T47D (cell line): ENCODE results near the gene XBP1.

Source experiments
- DNase-seq, 2 experiments: peaks; one replicate each; pipeline versions ENCODE4 v3.0.0 to v3.0.0-alpha.2; 2011 to 2012; ENCODE audit warnings: low read depth in 1 of 2, low spot score in 1 of 2
- JUND ChIP-seq: IDR thresholded peaks from 2 replicates; pipeline ENCODE4 v1.6.1; 2012; ENCODE audit warnings: low read depth
- in situ Hi-C: cut with HindIII; loops from 2 replicates; pipeline ENCODE4 v1.10.0; 2016; ENCODE audit warnings: low sequenced_read_pairs, low pct_unique_long_range_greater_than_20kb

Gene XBP1

DNA sequence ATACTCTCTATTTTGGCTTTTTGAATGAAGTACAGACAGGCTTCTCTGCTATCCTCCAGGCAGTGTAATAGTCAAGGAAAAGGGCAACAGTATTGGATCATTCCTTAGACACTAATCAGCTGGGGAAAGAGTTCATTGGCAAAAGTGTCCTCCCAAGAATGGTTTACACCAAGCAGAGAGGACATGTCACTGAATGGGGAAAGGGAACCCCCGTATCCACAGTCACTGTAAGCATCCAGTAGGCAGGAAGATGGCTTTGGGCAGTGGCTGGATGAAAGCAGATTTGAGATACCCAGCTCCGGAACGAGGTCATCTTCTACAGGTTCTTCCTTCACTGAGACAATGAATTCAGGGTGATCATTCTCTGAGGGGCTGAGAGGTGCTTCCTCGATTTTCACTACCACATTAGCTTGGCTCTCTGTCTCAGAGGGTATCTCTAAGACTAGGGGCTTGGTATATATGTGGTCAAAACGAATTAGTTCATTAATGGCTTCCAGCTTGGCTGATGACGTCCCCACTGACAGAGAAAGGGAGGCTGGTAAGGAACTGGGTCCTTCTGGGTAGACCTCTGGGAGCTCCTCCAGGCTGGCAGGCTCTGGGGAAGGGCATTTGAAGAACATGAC, 5.2 kb downstream of the XBP1 start:
- in situ Hi-C loops = no loop called here
- peak in 1 of 2 experiments; percentile 43 for DNase-seq
- no peak for TF ChIP-seq JUND

DNA sequence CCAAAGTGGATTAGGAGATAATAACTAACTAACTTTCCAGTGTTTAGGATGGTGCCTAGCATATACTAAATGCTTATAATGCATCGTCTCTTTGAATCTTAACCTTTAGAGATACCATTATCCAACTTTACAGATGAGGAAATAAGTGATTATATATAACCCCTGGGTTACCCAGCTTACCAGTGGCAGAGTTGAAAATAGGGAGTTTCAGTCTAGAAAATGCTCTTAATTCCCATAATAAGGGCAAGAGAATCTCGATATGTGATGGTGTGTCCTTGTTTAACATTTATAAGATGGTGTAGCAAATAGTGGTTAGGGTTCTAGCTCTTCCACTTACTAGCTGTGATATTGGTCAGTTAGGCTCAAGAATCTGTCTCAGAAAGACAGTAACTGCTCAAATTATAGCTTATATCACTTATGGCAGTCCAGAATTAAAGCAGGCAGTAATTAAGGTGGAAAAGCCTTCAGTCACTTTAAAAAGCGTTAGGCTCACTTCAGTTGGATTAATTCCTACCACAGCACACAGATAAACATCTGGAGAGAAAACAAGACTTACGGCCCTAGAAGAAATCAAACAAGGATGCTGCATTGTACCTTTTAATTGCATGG, 6.3 kb downstream of the XBP1 start:
- peak in 1 of 2 experiments; percentile 68 for DNase-seq
- in situ Hi-C loops = no loop called here
- TF ChIP-seq JUND = peak; percentile 10; the same call in 1 of the 2 replicates

DNA sequence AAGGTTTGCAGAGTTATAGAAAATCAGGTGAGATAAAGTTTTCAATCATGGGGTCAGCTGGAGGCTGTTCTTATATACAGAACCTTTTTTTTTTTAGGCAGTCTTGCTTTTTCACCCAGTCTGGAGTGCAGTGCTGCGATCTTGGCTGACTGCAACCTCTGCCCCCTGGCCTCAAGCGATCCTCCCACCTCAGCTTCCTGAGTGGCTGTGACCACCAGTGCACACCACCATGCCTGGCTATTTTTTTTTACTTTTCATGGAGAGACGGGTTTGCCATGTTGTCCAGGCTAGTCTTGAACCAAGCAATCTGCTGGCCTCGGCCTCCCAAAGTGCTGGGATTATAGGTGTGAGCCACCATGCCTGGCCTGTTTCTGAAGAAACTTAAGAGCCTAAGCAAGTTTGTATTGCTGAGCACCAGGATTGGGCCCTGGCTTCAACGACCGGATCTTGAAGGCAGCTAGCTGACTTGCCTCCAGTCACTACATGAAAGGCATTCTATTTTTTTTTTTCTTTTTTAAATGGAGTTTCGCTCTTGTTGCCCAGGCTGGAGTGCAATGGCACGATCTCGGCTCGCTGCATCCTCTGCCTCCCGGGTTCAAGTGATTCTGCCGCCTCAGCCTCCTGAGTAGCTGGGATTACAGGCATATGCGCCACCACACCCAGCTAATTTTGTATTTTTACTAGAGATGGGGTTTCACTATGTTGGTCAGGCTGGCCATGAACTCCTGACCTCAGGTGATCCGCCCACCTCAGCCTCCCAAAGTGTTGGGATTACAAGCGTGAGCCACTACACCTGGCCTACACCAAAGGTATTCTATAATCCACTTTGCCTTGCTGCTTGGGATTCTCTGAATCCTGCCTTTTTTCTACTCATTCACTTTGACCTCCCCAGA, 7.6 kb downstream of the XBP1 start:
- in situ Hi-C loops = no loop called here
- DNase-seq = peak in 1 of 2 experiments; percentile 89
- TF ChIP-seq JUND = peak; percentile 66

DNA sequence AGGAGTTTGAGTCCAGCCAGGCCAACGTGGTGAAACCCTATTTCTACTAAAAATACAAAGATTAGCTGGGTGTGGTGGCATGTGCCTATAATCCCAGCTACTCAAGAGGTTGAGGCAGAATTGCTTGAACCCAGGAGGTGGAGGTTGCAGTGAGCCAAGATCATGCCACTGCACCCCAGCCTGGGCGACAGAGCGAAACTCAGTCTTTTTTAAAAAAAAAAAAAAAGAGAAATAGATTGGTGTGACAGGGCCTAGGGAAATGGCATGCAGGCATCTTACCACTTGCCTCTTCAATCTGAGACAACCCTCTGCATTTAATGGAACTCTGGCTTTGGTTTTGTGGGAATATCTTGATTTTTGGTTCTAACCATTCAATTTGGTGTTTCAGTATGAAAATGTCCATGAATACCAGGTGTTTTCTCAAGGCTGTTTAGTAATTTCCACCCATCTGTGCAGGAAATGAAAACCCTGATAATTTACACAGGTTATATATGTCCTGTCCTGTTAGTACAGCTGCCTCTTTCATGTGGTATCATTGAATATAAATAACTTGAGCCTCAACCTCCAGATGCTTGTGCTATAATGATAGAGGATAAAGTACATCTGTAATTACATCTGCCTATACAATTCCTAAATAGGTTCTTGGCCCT, 8.4 kb downstream of the XBP1 start:
- no peak for TF ChIP-seq JUND

DNA sequence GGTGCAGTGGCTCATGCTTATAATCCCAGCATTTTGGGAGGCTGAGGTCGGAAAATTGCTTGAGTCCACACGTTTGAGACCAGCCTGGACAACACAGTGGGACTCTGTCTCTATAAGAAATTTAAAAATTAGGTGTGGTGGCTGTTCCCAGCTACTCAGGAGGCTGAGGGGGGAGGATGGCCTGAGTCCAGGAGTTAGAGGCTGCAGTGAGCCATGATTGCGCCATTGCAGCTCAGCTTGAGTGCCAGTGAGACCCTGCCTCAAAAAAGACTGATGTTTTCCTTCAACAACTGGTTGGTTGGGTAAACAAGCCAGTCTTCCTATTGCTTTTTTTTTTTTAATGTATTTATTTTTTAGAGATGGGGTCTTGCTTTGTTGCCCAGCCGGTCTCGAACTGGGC, 9.2 kb downstream of the XBP1 start:
- in situ Hi-C loops = no loop called here
- TF ChIP-seq JUND = no peak
- no peak for DNase-seq

More for the DNA sequence above, 8.4 kb downstream of the XBP1 start:
- no peak for DNase-seq
- in situ Hi-C loops = no loop called here

DNA sequence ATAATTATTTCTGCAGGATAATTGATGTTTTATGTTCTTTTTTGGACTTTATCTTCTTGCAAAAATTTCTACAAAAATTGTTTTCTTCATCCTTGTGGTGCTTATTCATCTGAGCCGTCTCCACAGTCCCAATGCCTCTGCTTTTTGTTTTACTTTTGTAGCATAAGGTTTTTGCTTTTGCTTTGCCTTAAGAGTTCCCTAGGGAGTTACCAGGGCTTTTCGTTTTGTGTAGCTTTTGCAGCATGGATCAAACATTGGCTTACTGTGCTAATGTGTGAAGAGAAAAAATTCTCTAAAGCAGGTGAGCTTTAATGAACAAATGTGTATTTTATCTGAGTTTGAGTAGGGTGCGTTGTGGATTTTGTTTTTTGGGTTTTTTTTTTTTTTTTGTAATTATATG, 11.8 kb downstream of the XBP1 start:
- TF ChIP-seq JUND = no peak
- in situ Hi-C loops = no loop called here
- DNase-seq = no peak

DNA sequence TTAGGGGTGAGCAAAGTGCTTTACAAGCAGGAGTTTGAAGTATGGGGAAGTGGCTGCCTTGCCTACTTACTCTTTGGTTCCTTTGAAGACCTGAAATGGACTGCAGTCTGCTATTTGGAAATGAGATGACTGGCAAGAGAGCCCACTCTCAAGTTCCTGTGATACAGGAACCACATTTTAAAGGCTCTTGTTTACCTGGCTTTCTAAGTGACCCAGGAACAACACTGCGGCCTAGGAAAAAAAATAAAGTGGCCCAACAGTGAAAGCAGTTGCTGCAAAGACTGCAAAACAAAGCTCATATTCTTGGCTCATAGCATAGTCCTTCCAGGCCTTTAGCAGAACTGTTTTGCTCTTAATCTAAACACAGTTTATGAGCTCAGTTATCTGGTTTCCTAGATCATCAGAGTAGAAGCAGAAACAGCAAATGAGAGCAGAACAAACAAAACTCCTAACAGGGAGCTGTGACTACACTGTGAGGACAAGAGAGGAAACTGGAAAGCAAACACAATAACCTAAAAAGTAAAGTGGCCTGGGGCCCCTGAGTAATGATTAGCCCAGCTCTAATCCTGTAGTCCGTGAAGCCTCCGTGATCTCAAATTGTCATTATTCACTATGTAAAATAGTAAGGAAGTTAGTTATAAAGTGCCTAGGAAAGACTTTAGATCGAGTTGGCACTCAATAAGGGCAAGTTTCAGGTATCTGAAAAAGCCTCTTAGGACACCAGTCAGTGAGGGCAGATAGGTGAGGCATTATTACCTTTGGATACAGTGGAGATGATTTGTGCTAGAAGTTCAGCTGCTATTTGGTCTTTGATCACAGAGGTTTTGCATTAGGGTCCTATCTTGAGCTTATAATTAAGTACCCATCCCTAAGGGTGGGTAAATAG, 16.3 kb downstream of the XBP1 start:
- in situ Hi-C loops = no loop called here
- 0 out of 2 replicates have a peak, but pooled peaks have one; percentile 22 for TF ChIP-seq JUND
- DNase-seq = peak in 1 of 2 experiments; percentile 81

DNA sequence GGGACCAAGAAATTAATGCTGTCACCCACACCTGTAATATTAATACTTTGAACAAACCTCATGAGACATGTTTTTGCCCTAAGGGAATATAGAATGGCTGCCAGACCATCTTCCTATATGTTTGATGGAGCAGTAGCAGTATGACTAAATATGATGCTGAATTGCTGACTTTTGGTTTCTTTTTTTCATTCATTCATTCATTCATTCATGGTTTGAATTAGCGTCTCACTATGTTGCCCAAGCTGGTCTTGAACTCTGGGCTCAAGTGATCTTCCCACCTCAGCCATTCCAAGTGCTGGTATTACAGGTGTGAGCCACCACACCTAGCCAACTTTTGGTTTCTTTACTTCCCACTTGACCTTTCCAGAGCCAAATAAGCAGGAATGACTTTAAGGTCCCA, 20.1 kb downstream of the XBP1 start:
- no peak for TF ChIP-seq JUND
- DNase-seq = no peak
- in situ Hi-C loops = no loop called here

DNA sequence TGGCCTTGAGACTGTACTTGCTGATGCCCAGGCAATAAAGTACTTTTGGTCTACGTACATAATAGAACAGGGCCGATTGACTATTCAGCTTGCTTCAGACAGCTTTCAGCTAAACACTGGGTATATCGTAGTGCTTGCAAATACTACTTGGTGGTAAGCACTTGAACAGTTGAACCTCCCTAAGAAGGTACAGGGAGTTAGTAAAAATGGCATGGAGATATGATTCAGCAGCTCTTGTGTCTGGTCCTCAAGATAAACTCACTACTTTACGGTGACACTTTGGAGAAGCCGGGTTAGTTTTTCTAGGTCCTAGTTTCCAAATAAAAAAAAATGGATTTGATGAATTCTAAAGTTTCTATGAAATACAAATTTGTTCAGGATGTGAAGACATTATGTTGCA, 20.5 kb downstream of the XBP1 start:
- no peak for TF ChIP-seq JUND
- in situ Hi-C loops = no loop called here
- no peak for DNase-seq

DNA sequence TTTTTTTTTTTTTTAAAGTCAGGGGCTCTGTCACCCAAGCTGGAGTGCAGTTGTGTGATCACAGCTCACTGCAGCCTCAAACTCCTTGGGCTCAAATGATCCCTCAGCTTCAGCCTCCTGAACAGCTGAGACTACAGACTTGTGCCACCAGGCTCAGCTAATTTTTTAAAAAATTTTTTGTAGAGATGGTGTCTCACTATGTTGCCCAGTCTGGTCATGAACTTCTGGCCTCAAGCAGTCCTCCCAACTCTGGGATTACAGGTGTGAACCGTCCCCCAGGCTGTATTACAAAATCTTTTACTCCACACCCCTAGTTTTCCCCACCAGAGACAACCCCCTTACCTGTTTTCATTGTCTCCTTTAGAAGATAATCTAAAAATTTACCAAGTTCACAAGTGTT, 26.0 kb downstream of the XBP1 start:
- DNase-seq = no peak
- no peak for TF ChIP-seq JUND
- in situ Hi-C loops = no loop called here

DNA sequence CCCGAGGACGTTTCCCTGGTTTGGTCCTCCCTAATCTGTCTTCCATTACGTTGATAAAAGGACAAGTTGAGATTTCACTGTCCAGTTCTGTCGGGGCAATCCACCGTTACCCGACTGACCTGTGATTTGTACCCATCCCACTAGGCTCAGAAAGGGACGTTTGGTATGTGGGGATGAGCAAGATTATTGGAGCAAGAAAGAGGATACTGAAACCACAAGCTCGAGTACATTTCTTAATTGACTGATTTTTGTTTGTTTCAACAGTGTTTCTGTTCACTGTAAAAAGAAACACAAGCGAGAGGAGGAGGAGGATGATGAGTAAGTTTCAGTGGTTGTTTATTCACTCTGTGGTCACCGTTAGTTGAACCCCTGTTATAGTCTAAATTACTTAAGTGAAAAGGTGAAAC, 26.9 kb downstream of the XBP1 start:
- no peak for TF ChIP-seq JUND
- in situ Hi-C loops = no loop called here

More for the DNA sequence above, 26.9 kb downstream of the XBP1 start:
- DNase-seq = no peak
